Activated naive CD4-positive, alpha-beta T cell treated with anti-CD3 and anti-CD28 coated beads, Interleukin-2, amount 50 U/mL, for 24 hours (primary cell): ENCODE measurements around the gene TRUB2.
"Not testable (repeated sequence)": the region's sequence is repeated elsewhere in the genome, so short reads cannot be mapped to it uniquely, and the experiment has no call there.

Source experiments
- H3K27ac Mint-ChIP-seq: one replicate; pipeline ENCODE4 v1.8.0; 2021; ENCODE audit warnings: mild to moderate bottlenecking, mixed read lengths
- H3K27me3 Mint-ChIP-seq: one replicate; pipeline ENCODE4 v1.8.0; 2021; ENCODE audit warnings: mixed read lengths
- H3K36me3 Mint-ChIP-seq: one replicate; pipeline ENCODE4 v1.8.0; 2021; ENCODE audit warnings: mixed read lengths
- H3K4me1 Mint-ChIP-seq: one replicate; pipeline ENCODE4 v1.8.0; 2021; ENCODE audit warnings: mixed read lengths
- H3K4me3 Mint-ChIP-seq: one replicate; pipeline ENCODE4 v1.8.0; 2021; ENCODE audit warnings: mild to moderate bottlenecking, mixed read lengths
- H3K9me3 Mint-ChIP-seq: one replicate; pipeline ENCODE4 v1.8.0; 2021; ENCODE audit warnings: mixed read lengths

The TRUB2 gene

GRCh38 chr9:128349125-128349524, 26.9 kb upstream of the TRUB2 start:
- Mint-ChIP-seq H3K36me3 (peaks cover under 1% of the 10 kb centered on the region), H3K4me3 (no peak overlapping the region), H3K9me3 (no peaks in the 10 kb centered on the region), H3K4me1 (no peaks in the 10 kb centered on the region), H3K27me3 (no peaks in the 10 kb centered on the region), H3K27ac (no peak overlapping the region)

- H3K4me3 Mint-ChIP-seq, result no peak overlapping the region
- no peaks in the 10 kb centered on the region for H3K36me3 Mint-ChIP-seq
- H3K27ac Mint-ChIP-seq, result no peak overlapping the region
- no peaks in the 10 kb centered on the region for H3K9me3 Mint-ChIP-seq
- H3K27me3 Mint-ChIP-seq, result no peaks in the 10 kb centered on the region
- H3K4me1 Mint-ChIP-seq, result peaks cover 9% of the 10 kb centered on the region
These were observed 22.8 kb upstream of the TRUB2 start for GRCh38 chr9:128344931-128345605.

- peaks cover 9% of the 10 kb centered on the region for H3K4me1 Mint-ChIP-seq
- H3K4me3 Mint-ChIP-seq, result no peak overlapping the region
- no peak overlapping the region for H3K27ac Mint-ChIP-seq
- no peaks in the 10 kb centered on the region for H3K9me3 Mint-ChIP-seq
- H3K36me3 Mint-ChIP-seq, result no peaks in the 10 kb centered on the region
- no peaks in the 10 kb centered on the region for H3K27me3 Mint-ChIP-seq
These were observed 21.6 kb upstream of the TRUB2 start for GRCh38 chr9:128343855-128344254.

- H3K27ac Mint-ChIP-seq, result no peak overlapping the region
- no peaks in the 10 kb centered on the region for H3K36me3 Mint-ChIP-seq
- H3K27me3 Mint-ChIP-seq, result no peaks in the 10 kb centered on the region
- peaks cover 9% of the 10 kb centered on the region for H3K4me1 Mint-ChIP-seq
- H3K9me3 Mint-ChIP-seq, result no peaks in the 10 kb centered on the region
- H3K4me3 Mint-ChIP-seq, result no peak overlapping the region
These were observed 20.9 kb upstream of the TRUB2 start for GRCh38 chr9:128342971-128343680.

GRCh38 chr9:128341435-128341849, 19.2 kb upstream of the TRUB2 start:
- H3K9me3 Mint-ChIP-seq, result no peaks in the 10 kb centered on the region

GRCh38 chr9:128340691-128341434, 18.6 kb upstream of the TRUB2 start:
- peak overlapping the region; percentile 92 for H3K4me3 Mint-ChIP-seq
- H3K4me1 Mint-ChIP-seq, result peaks cover 9% of the 10 kb centered on the region
- H3K36me3 Mint-ChIP-seq, result no peaks in the 10 kb centered on the region
- no peaks in the 10 kb centered on the region for H3K9me3 Mint-ChIP-seq
- H3K27me3 Mint-ChIP-seq, result no peaks in the 10 kb centered on the region
- peak overlapping the region; percentile 91 for H3K27ac Mint-ChIP-seq

More at GRCh38 chr9:128341435-128341849, 19.2 kb upstream of the TRUB2 start:
- H3K4me1 Mint-ChIP-seq, result peaks cover 9% of the 10 kb centered on the region
- no peaks in the 10 kb centered on the region for H3K36me3 Mint-ChIP-seq
- peak overlapping the region; percentile 92 for H3K4me3 Mint-ChIP-seq
- peak overlapping the region; percentile 91 for H3K27ac Mint-ChIP-seq
- H3K27me3 Mint-ChIP-seq, result no peaks in the 10 kb centered on the region

- Mint-ChIP-seq H3K9me3 (no peaks in the 10 kb centered on the region), H3K27ac (peak within 1 kb of the TSS; percentile 91), H3K4me3 (peak within 1 kb of the TSS; percentile 92), H3K27me3 (no peaks in the 10 kb centered on the region), H3K4me1 (peaks cover 9% of the 10 kb centered on the region), H3K36me3 (no peaks in the 10 kb centered on the region)
These were observed 17.8 kb upstream of the TRUB2 start, which contains the start of gene SLC27A4 for GRCh38 chr9:128339761-128340690. Gene SLC27A4 (plus strand): TSS chr9:128340527. CDS start chr9:128343133, 2,606 bp downstream.

- H3K27ac Mint-ChIP-seq, result not testable (repeated sequence)
These were observed 16.8 kb upstream of the TRUB2 start for GRCh38 chr9:128338852-128339614.

GRCh38 chr9:128337936-128338335, 15.7 kb upstream of the TRUB2 start:
- no peaks in the 10 kb centered on the region for H3K36me3 Mint-ChIP-seq
- no peak overlapping the region for H3K4me3 Mint-ChIP-seq
- no peak overlapping the region for H3K27ac Mint-ChIP-seq
- H3K4me1 Mint-ChIP-seq, result peaks cover 9% of the 10 kb centered on the region
- no peaks in the 10 kb centered on the region for H3K27me3 Mint-ChIP-seq
- no peaks in the 10 kb centered on the region for H3K9me3 Mint-ChIP-seq

More at GRCh38 chr9:128338852-128339614, 16.8 kb upstream of the TRUB2 start:
- H3K27me3 Mint-ChIP-seq, H3K9me3 Mint-ChIP-seq, H3K4me1 Mint-ChIP-seq, H3K36me3 Mint-ChIP-seq: not testable (repeated sequence)
- H3K4me3 Mint-ChIP-seq, result peak overlapping the region; percentile 92

- no peaks in the 10 kb centered on the region for H3K9me3 Mint-ChIP-seq
- H3K27me3 Mint-ChIP-seq, result no peaks in the 10 kb centered on the region
- no peaks in the 10 kb centered on the region for H3K4me1 Mint-ChIP-seq
- H3K4me3 Mint-ChIP-seq, result no peak overlapping the region
- H3K27ac Mint-ChIP-seq, result no peak overlapping the region
- H3K36me3 Mint-ChIP-seq, result no peaks in the 10 kb centered on the region
These were observed 13.7 kb upstream of the TRUB2 start for GRCh38 chr9:128335914-128336313.

GRCh38 chr9:128335161-128335560, 12.9 kb upstream of the TRUB2 start:
- Mint-ChIP-seq H3K36me3 (no peaks in the 10 kb centered on the region), H3K4me1 (no peaks in the 10 kb centered on the region), H3K4me3 (no peak overlapping the region), H3K27me3 (no peaks in the 10 kb centered on the region), H3K9me3 (no peaks in the 10 kb centered on the region), H3K27ac (no peak overlapping the region)

GRCh38 chr9:128333451-128333869, 11.2 kb upstream of the TRUB2 start:
- H3K27ac Mint-ChIP-seq, result no peak overlapping the region
- H3K9me3 Mint-ChIP-seq, result no peaks in the 10 kb centered on the region
- no peaks in the 10 kb centered on the region for H3K4me1 Mint-ChIP-seq
- H3K4me3 Mint-ChIP-seq, result no peak overlapping the region
- H3K36me3 Mint-ChIP-seq, result no peaks in the 10 kb centered on the region
- H3K27me3 Mint-ChIP-seq, result no peaks in the 10 kb centered on the region

- Mint-ChIP-seq H3K36me3 (peaks cover 6% of the 10 kb centered on the region), H3K27me3 (no peaks in the 10 kb centered on the region), H3K9me3 (no peaks in the 10 kb centered on the region), H3K27ac (peak overlapping the region; percentile 82), H3K4me3 (no peak overlapping the region), H3K4me1 (peaks cover 5% of the 10 kb centered on the region)
These were observed 3.4 kb upstream of the TRUB2 start for GRCh38 chr9:128325629-128326028.

- peaks cover 6% of the 10 kb centered on the region for H3K36me3 Mint-ChIP-seq
- no peaks in the 10 kb centered on the region for H3K27me3 Mint-ChIP-seq
- H3K4me3 Mint-ChIP-seq, result peak overlapping the region; percentile 98
- peaks cover 5% of the 10 kb centered on the region for H3K4me1 Mint-ChIP-seq
- no peaks in the 10 kb centered on the region for H3K9me3 Mint-ChIP-seq
- H3K27ac Mint-ChIP-seq, result peak overlapping the region; percentile 46
These were observed 2.2 kb upstream of the TRUB2 start for GRCh38 chr9:128324401-128324800.
